Activated T-cell treated with anti-CD3 and anti-CD28 coated beads, Interleukin-2, amount 50 U/mL, for 24 hours (primary cell): ENCODE data around the gene LHX6.

Source experiments
- DNase-seq: peaks from one replicate; pipeline ENCODE4 v3.0.0-alpha.2; 2020
- H3K27ac Mint-ChIP-seq: 2 replicates; pipeline ENCODE4 v1.8.0; 2020; ENCODE audit warnings: mild to moderate bottlenecking, mixed read lengths
- H3K27me3 Mint-ChIP-seq: 2 replicates; pipeline ENCODE4 v1.8.0; 2020; ENCODE audit warnings: mixed read lengths
- H3K36me3 Mint-ChIP-seq: 2 replicates; pipeline ENCODE4 v1.8.0; 2020; ENCODE audit warnings: low read depth, mixed read lengths
- H3K4me1 Mint-ChIP-seq: 2 replicates; pipeline ENCODE4 v1.8.0; 2020; ENCODE audit warnings: low read depth, mixed read lengths
- H3K4me3 Mint-ChIP-seq: 2 replicates; pipeline ENCODE4 v1.8.0; 2020; ENCODE audit warnings: mild to moderate bottlenecking, moderate library complexity, mixed read lengths
- H3K9me3 Mint-ChIP-seq: 2 replicates; pipeline ENCODE4 v1.8.0; 2020; ENCODE audit warnings: mixed read lengths

The LHX6 gene

GRCh38 chr9:122214507-122214906, 14.2 kb downstream of the LHX6 start:
- peaks cover 91% of the 10 kb centered on the region for H3K27me3 Mint-ChIP-seq
- H3K9me3 Mint-ChIP-seq = no peaks in the 10 kb centered on the region
- H3K27ac Mint-ChIP-seq = no peak overlapping the region
- DNase-seq = no peak
- H3K4me1 Mint-ChIP-seq = peaks cover 30% of the 10 kb centered on the region
- peak overlapping the region; percentile 18 for H3K4me3 Mint-ChIP-seq
- H3K36me3 Mint-ChIP-seq = no peaks in the 10 kb centered on the region

GRCh38 chr9:122213589-122214413, 15.0 kb downstream of the LHX6 start:
- Mint-ChIP-seq H3K4me1 (peaks cover 23% of the 10 kb centered on the region), H3K9me3 (no peaks in the 10 kb centered on the region), H3K36me3 (no peaks in the 10 kb centered on the region), H3K4me3 (peak overlapping the region; percentile 20), H3K27me3 (peaks cover 89% of the 10 kb centered on the region), H3K27ac (no peak overlapping the region)
- DNase-seq = peak; percentile 70

DNA sequence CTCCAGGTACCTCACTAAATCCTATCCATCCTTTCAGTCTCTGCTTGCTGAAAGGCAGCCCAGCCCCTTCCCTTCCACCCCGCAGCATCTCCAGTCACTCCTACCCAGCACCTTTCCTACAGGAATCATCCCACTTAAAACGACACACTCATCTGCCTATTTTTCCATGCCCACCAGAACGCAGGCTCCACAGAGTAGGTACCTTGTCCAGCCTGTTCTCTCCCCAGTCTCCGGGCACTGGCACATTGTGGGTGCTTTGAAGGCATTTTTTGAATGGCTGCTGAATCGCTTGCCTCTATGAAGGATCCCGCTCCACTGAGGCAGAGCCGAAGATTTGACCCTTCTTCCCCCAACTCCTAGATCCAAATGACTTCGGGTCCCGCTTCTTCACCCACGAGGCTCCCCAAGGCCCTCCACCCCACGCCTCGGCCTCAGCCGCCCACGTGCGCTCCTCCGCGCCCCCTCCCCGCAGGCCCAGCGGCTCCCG, 15.6 kb downstream of the LHX6 start:
- peaks cover 17% of the 10 kb centered on the region for H3K4me1 Mint-ChIP-seq
- no peaks in the 10 kb centered on the region for H3K36me3 Mint-ChIP-seq
- H3K4me3 Mint-ChIP-seq = peak overlapping the region; percentile 4
- DNase-seq = no peak
- H3K27me3 Mint-ChIP-seq = peaks cover 85% of the 10 kb centered on the region
- H3K27ac Mint-ChIP-seq = no peak overlapping the region
- H3K9me3 Mint-ChIP-seq = no peaks in the 10 kb centered on the region

DNA sequence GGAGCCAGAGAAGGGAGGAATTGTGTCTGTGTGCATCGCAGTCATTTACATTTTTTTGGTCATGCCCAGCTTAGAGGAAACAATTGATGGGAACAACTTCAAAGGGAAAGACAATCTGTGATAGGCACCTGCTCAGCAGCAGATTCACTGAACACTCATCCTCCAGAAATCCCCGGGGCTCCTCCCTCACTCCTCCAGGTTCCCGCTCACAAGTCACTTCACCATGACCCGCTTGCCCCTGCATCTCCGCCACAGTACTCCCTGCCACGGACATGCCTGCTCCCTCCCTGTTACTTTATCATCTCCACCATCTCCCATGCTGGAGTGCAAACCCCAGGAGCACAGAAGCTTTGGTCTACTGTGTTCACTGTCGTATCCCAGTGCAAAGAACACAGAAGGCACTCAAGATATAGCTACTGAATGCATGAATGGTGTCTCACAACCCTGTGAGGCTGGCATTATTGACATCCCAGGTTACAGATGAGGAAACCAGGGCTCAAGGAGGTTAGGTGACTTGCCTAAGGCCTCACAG, 16.2 kb downstream of the LHX6 start:
- Mint-ChIP-seq H3K27me3 (peaks cover 85% of the 10 kb centered on the region), H3K4me3 (no peak overlapping the region), H3K36me3 (no peaks in the 10 kb centered on the region), H3K27ac (no peak overlapping the region), H3K9me3 (no peaks in the 10 kb centered on the region), H3K4me1 (peaks cover 11% of the 10 kb centered on the region)
- no peak for DNase-seq

DNA sequence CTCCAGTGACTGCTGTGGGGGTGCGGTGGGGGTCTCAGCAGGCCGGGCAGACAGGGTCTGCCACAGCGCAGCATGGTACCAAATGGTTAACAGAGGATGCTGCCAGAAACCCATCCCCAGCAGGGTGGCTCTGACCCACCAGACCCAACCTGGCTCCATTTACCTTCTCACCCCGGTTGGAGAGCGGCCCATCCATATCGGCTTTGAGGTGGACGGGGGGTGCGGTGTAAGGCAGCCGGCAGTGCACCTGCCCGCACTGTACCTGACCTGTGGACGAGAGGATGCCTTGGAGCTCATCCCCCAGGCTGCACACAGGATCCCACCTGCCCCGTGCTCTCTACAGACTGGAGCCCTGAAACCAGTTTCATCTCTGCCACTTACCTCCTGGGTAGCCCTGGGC, 19.3 kb downstream of the LHX6 start:
- Mint-ChIP-seq H3K36me3 (no peaks in the 10 kb centered on the region), H3K27me3 (peaks cover 60% of the 10 kb centered on the region), H3K4me1 (peaks cover 10% of the 10 kb centered on the region), H3K27ac (no peak overlapping the region), H3K4me3 (no peak overlapping the region), H3K9me3 (no peaks in the 10 kb centered on the region)
- no peak for DNase-seq

GRCh38 chr9:122207096-122207495, 21.7 kb downstream of the LHX6 start:
- Mint-ChIP-seq H3K4me3 (no peak overlapping the region), H3K27ac (no peak overlapping the region), H3K27me3 (peaks cover 40% of the 10 kb centered on the region), H3K4me1 (no peaks in the 10 kb centered on the region), H3K36me3 (no peaks in the 10 kb centered on the region), H3K9me3 (no peaks in the 10 kb centered on the region)
- DNase-seq = no peak

GRCh38 chr9:122206118-122207046, 22.4 kb downstream of the LHX6 start:
- H3K9me3 Mint-ChIP-seq = no peaks in the 10 kb centered on the region
- no peak overlapping the region for H3K4me3 Mint-ChIP-seq
- H3K4me1 Mint-ChIP-seq = no peaks in the 10 kb centered on the region
- no peaks in the 10 kb centered on the region for H3K36me3 Mint-ChIP-seq
- no peak for DNase-seq
- no peak overlapping the region for H3K27ac Mint-ChIP-seq
- peaks cover 33% of the 10 kb centered on the region for H3K27me3 Mint-ChIP-seq

- Mint-ChIP-seq H3K9me3 (no peaks in the 10 kb centered on the region), H3K4me1 (no peaks in the 10 kb centered on the region), H3K4me3 (no peak overlapping the region), H3K27ac (no peak overlapping the region), H3K27me3 (peaks cover 23% of the 10 kb centered on the region), H3K36me3 (no peaks in the 10 kb centered on the region)
- DNase-seq = no peak
These were observed 23.6 kb downstream of the LHX6 start for GRCh38 chr9:122205176-122205575.

DNA sequence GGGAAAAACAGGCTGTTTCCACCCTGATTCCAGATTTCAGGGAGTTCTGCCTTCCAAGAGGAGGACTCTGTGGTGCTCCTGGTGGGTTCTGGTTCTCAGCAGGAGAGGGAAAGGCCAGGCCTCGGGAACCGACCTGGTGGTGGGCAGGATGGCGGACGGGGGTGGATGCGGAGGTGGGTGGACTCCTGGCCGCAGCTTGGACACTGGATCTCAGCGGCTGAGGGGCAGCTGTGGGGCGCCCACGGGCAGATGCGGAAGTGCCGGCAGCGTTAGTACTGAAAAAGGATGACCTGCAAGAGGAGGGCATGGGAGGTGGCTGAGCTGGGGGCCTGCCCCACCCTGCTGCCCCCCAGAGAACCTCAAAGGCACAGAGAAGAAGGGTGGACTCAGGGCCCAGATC, 24.3 kb downstream of the LHX6 start:
- H3K9me3 Mint-ChIP-seq = no peaks in the 10 kb centered on the region
- H3K4me3 Mint-ChIP-seq = no peak overlapping the region
- DNase-seq = no peak
- H3K27me3 Mint-ChIP-seq = peaks cover 18% of the 10 kb centered on the region
- no peak overlapping the region for H3K27ac Mint-ChIP-seq
- no peaks in the 10 kb centered on the region for H3K36me3 Mint-ChIP-seq
- H3K4me1 Mint-ChIP-seq = no peaks in the 10 kb centered on the region

- Mint-ChIP-seq H3K4me3 (no peak overlapping the region), H3K9me3 (no peaks in the 10 kb centered on the region), H3K36me3 (no peaks in the 10 kb centered on the region), H3K4me1 (no peaks in the 10 kb centered on the region), H3K27me3 (peaks cover 14% of the 10 kb centered on the region), H3K27ac (no peak overlapping the region)
- no peak for DNase-seq
These were observed 24.7 kb downstream of the LHX6 start for GRCh38 chr9:122204055-122204454.

DNA sequence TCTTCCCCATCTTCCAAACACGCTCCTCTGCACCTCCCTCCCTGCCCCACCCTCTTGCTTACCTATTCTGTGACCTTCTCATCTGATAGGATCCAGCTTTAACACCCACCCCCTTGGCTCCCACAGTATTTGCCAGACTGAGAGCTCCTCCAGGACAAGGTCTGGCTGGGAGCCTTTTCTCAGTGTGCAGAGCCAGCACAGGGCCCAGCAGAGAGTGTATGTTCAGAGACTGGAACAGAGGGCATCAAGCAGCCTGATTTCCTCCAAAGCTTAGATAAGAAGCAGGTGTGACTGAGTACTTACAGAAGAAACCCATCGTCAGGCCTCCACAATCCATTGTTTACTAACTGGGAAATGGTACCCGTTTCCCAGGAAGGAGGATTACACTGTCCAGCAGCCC, 26.6 kb downstream of the LHX6 start:
- Mint-ChIP-seq H3K36me3 (no peaks in the 10 kb centered on the region), H3K9me3 (no peaks in the 10 kb centered on the region), H3K27ac (no peak overlapping the region), H3K4me3 (no peak overlapping the region), H3K4me1 (no peaks in the 10 kb centered on the region), H3K27me3 (peaks cover 4% of the 10 kb centered on the region)
- no peak for DNase-seq

DNA sequence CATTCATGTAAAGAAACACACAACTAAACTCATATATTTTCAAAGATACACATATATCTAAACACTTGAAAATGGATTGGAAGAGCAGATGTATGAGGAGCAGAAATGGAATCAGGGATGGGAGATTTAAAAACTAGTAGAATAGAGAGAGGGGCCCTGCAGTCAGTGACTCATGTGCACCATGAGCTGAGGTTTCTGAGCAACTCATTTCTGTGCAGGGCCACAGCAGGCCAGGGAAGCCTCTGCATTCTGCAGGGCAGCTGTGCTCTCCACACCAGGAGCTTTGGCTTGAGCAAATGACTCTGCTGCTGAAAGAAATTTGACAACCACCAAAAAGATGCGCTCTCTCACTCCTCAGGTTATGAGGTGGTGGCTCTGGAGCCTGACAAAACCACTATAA, 27.1 kb downstream of the LHX6 start:
- no peak overlapping the region for H3K4me3 Mint-ChIP-seq
- H3K36me3 Mint-ChIP-seq = no peaks in the 10 kb centered on the region
- no peaks in the 10 kb centered on the region for H3K9me3 Mint-ChIP-seq
- H3K4me1 Mint-ChIP-seq = no peaks in the 10 kb centered on the region
- peaks cover 6% of the 10 kb centered on the region for H3K27me3 Mint-ChIP-seq
- no peak overlapping the region for H3K27ac Mint-ChIP-seq
- DNase-seq = no peak

GRCh38 chr9:122200960-122201595, 27.7 kb downstream of the LHX6 start:
- Mint-ChIP-seq H3K4me1 (no peaks in the 10 kb centered on the region), H3K27ac (no peak overlapping the region), H3K27me3 (peaks cover 5% of the 10 kb centered on the region), H3K36me3 (no peaks in the 10 kb centered on the region), H3K4me3 (no peak overlapping the region), H3K9me3 (no peaks in the 10 kb centered on the region)
- no peak for DNase-seq

GRCh38 chr9:122197882-122198281, 30.9 kb downstream of the LHX6 start:
- Mint-ChIP-seq H3K4me1 (no peaks in the 10 kb centered on the region), H3K27ac (no peak overlapping the region), H3K9me3 (no peaks in the 10 kb centered on the region), H3K27me3 (peaks cover 7% of the 10 kb centered on the region), H3K4me3 (no peak overlapping the region), H3K36me3 (no peaks in the 10 kb centered on the region)
- no peak for DNase-seq
